Hepatic stellate cell (primary cell): ENCODE data around the gene DDX39A.

Experiments used
- DNase-seq: peaks from one replicate; pipeline ENCODE4 v3.0.0; 2011; ENCODE audit warnings: low spot score

The DDX39A gene

GRCh38 chr19:14363183-14364097 lies 55.7 kb downstream of the DDX39A start:
- DNase-seq = peak; percentile 81

GRCh38 chr19:14361824-14362223 lies 57.3 kb downstream of the DDX39A start:
- DNase-seq = peak; percentile 55
